HG03135 (cell line): ENCODE results near the gene FBXO34.
"Not testable (repeated sequence)": the region's sequence is repeated elsewhere in the genome, so short reads cannot be mapped to it uniquely, and the experiment has no call there.

Experiments used
- ATAC-seq: cut with Tn5 transposase; IDR thresholded peaks from one replicate; pipeline ENCODE4 v1.9.1; 2021; ENCODE audit warnings: mild to moderate bottlenecking, moderate library complexity; ENCODE audit not compliant: unreplicated experiment

The FBXO34 gene

GRCh38 chr14:55344582-55345163 is 73.5 kb downstream of the FBXO34 start:
- not testable (repeated sequence) for ATAC-seq

GRCh38 chr14:55347040-55347439 is 75.8 kb downstream of the FBXO34 start:
- ATAC-seq: no peak

GRCh38 chr14:55347748-55348147 is 76.5 kb downstream of the FBXO34 start:
- ATAC-seq: no peak

DNA sequence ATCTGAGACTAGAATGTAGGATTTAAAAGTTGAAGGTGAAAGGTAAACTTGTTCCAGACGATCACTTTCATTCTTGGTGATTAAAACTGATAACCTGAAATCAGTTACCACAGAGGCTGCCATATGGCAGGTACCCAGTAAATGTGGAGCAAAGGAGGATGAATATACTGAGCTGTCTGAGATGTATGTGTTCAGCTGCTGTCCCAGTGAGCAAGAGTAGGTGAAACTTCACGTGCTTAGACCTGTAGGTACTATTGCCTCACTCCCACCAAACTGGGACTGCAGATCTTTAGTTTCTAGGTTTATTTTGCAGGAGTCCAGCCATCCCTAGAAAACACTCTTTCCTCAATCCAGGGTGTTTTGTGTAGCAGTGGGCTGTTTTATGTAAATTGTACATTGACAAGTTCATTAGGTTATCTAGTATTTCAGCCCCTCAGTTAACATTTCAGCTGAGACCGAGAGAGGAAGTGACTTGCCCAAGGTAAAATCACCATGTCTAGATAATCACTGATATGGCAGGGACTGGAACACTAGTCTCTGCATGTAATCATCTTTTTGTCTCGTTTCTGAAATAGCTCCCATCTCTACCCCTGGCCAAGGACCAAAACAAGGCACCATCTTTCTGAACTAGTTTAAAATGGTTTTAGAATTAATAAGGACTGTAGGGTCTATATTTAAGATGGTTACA is 77.7 kb downstream of the FBXO34 start:
- no peak for ATAC-seq

DNA sequence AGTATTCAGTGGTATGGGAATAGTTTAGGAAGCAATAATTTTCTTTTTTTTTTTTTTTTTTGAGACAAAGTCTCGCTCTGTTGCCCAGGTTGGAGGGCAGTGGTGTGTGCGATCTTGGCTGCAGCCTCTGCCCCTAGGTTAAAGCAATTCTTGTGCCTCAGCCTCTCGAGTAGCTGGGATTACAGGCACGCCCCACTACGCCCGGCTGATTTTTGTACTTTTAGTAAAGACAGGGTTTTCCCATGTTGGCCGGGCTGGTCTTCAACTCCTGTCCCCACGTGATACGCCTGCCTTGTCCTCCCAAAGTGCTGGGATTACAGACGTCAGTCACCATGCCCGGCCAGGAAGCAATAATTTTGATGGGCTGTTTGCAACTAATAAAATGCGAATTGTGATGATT is 78.3 kb downstream of the FBXO34 start:
- ATAC-seq: no peak

DNA sequence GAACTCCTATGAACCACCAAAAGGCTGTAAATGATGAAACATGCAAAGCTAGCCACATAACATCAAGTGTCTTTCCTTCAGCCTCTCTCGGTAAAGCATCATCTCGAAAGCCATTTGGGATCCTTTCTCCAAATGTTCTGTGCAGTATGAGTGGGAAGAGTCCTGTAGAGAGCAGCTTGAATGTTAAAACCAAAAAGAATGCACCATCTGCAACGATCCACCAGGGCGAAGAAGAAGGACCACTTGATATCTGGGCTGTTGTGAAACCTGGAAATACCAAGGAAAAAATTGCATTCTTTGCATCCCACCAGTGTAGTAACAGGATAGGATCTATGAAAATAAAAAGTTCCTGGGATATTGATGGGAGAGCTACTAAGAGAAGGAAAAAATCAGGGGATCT is 79.2 kb downstream of the FBXO34 start:
- no peak for ATAC-seq

- ATAC-seq: no peak
Measured at GRCh38 chr14:55351111-55351510, 79.9 kb downstream of the FBXO34 start.

GRCh38 chr14:55352201-55352600 is 81.0 kb downstream of the FBXO34 start:
- ATAC-seq: no peak

GRCh38 chr14:55353686-55354467 is 82.7 kb downstream of the FBXO34 start:
- no peak for ATAC-seq

DNA sequence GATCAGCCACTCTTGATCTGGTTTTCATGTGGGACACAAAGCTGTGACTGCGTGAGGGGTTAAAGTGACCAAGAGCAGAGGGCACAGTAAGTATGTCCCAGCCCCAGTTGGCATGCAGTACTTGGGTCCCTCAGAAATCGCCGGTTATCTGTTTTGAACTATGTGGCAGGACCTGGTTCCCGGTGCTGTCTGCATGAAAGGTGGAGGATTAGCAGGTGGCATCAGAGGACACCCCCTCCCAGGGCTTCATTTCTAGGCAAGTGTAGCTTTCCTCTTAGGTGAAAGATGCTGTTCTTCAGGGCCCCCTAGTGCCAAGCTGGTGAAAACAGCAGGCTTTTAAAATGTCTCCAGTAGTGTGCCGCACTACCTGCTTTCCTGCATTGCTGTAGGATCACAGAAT is 83.3 kb downstream of the FBXO34 start:
- ATAC-seq: no peak

GRCh38 chr14:55355922-55356321 is 84.7 kb downstream of the FBXO34 start:
- ATAC-seq: no peak

GRCh38 chr14:55356913-55357312 is 85.7 kb downstream of the FBXO34 start:
- ATAC-seq: no peak

- no peak for ATAC-seq
Measured at GRCh38 chr14:55359307-55359706, 88.1 kb downstream of the FBXO34 start.

DNA sequence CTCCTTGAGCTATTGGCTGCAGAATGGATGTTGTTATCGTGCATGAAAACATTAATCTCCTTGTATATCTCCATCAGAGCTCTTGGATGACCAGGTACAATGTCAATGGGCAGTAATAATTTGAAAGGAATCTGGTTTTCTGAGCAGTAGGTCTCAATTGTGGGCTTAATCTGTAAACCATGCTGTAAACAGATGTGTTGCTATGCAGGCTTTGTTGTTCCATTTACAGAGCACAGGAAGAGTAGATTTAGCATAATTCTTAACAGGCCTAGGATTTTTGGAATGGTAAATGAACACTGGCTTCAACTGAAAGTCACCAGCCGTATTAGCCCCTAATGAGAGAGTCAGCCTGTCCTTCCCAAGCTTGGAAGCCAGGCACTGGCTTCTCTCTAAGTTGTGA is 90.0 kb downstream of the FBXO34 start:
- ATAC-seq: no peak

- no peak for ATAC-seq
Measured at GRCh38 chr14:55366271-55366670, 95.0 kb downstream of the FBXO34 start.

- no peak for ATAC-seq
Measured at GRCh38 chr14:55370883-55371455, 99.7 kb downstream of the FBXO34 start.

DNA sequence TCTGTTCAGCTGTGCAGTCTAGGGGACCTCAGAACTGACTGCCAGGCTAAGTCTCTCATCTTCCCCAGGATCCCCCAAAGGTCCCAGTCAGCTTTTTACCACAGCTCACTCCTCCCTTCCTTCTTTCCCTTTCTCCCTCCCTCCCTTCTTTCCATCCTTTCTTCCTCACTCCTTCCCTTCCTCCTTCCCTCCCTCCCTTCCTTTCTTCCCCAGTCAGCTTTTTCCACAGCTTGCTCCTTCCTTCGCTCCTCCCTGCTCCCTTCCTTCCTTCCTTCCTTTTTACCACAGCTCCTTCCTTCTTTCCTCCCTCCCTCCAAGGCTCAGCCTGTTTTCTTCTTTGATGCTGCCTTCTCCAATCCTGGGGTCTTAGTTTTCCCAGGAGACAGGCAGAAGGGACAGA is 101.2 kb downstream of the FBXO34 start:
- no peak for ATAC-seq

GRCh38 chr14:55372825-55373224 is 101.6 kb downstream of the FBXO34 start:
- no peak for ATAC-seq

DNA sequence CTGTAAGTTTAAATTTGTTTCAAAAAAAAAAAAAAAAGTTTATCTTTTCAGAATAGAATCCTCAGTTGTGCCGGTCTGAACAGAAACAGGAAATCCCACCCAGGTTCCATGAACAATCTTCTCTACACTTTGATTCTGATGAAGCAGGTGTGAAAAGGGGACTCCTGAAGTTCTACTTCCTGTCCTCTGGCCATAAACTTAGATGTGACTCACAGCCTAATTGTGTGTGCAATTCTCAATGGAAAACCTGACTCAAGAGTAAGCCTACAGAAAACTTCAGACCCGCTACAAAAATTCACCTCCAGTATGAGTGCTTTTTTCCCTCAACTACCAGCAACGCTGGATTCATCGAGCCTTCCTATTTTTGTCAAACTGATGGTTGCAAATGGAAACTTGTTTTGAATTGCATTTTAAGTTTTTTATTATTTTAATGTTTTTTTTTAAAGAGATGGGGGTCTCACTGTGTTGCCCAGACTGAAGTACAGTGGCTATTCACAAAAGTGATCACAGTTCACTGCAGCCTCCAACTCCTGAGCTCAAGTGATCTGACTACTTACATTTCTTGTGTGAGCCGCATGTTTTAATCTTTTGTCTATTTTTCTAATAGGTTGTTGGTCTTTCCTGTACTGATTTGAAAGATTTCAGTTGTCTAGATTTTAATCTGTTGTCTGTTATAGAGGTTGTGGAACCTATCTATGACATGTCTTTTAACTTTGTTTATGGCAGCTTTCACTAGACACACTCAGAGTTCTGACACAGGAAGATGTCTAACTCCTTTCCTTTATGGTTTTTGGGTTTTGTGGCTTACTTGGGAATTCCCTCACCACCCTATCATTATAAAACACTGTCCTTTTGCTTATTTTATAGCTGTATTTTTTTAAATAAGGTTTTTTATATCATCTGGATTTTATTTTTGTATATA is 102.8 kb downstream of the FBXO34 start:
- no peak for ATAC-seq

DNA sequence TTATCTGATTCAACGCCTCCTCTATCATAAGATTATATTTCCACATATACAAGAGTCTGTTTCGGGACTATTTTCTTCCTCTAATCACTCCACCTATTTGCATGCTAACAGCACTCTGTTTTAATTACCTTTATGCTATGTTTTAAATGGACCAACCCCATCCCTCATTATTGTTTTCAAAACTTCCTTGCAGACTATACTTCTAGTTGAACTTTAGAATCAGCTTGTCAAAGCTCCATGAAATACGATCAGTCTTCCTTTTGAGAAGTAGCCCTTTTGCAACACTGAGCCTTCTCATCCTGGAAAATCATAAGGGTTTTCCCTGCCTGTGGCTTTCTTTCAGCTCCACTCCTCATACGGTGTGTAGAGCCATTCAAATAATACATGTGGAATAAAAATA is 103.5 kb downstream of the FBXO34 start:
- ATAC-seq: no peak

- ATAC-seq: no peak
Measured at GRCh38 chr14:55377236-55377635, 106.0 kb downstream of the FBXO34 start.
